Measurements from ENCODE around the gene USP6NL. TPM values are rescaled to one million over a fixed set of nuclear protein-coding genes. Genes with fewer than 3 reads are reported as not detected.

The USP6NL gene
- total and polyA plus RNA-seq, 2 of the 13 experiments (the other 11 are each of a cell fraction or from before 2014, with no cell fraction given): 10.5 to 22.9 TPM

- Histone ChIP-seq H3K4me2 (ENCODE audit: low read depth, low read length) (no peak overlapping the region), H3K36me3 (replicated peaks in 1 of 2; ENCODE audit: control insufficient read depth in 1 of 2, insufficient read depth in 2 of 2, low read length in 2 of 2) (no peaks in the 10 kb centered on the region), H3K4me1 (ENCODE audit: insufficient read depth, low read length) (peaks cover 17% of the 10 kb centered on the region), H2AFZ (ENCODE audit: low read length) (no peak overlapping the region), H3K9me3 (ENCODE audit: low read length) (no peaks in the 10 kb centered on the region), H4K20me1 (ENCODE audit: insufficient read depth, low read length) (no peaks in the 10 kb centered on the region), H3K79me2 (ENCODE audit: insufficient read depth, low read length) (no peaks in the 10 kb centered on the region), H3K27me3 (ENCODE audit: control insufficient read depth in 1 of 2, insufficient read depth in 2 of 2, low read length in 2 of 2) (no peaks in the 10 kb centered on the region), H3K9ac (ENCODE audit: insufficient read depth, low read depth, low read length) (no peak overlapping the region), H3K4me3 (replicated peaks in 1 of 3; ENCODE audit: insufficient read depth in 1 of 3, low read depth in 2 of 3, low read length in 3 of 3) (no peak overlapping the region), H3K27ac (ENCODE audit: extremely low read length, insufficient read depth, low read length) (no peak overlapping the region)
- BruUV-seq (replicated peaks): no TSS peak
- ATAC-seq: no peak
- in situ Hi-C loops (cut with HindIII; ENCODE audit: extremely low pct_ligation_motif_present, low pct_unique_long_range_greater_than_20kb) (no loop called here), intact Hi-C loops (cut with micrococcal nuclease; ENCODE audit: unreplicated experiment) (no loop called here)
- FAIRE-seq: no peak
- ChIA-PET POLR2A (no interaction called here), CTCF (ENCODE audit: low intra/inter-chr PET ratio, low total read pairs) (no interaction called here)
- 75% methylated on average over 2 of the region's 2 CpGs for WGBS (ENCODE audit: low lambda C conversion rate)
- DNase-seq (ENCODE audit: low spot score): no peak
- peak; percentile 58; the same call in 1 of the 2 replicates for TF ChIP-seq MAFF (IDR thresholded peaks at IDR 0.05; ENCODE audit: low read depth, low read length)
- TF ChIP-seq TERF1 (CRISPR knock-in tag; IDR thresholded peaks at IDR 0.05): no peak
- peak; percentile 48 to 72; a peak in 3 of 4 replicates for TF ChIP-seq MAFK (conservative IDR thresholded peaks at IDR 0.05 in 1 of 2, IDR thresholded peaks at IDR 0.05 in 1 of 2; ENCODE audit: low read length in 2 of 2)
These were observed 194.5 kb downstream of the USP6NL start for GRCh38 chr10:11416974-11417373.

- no peak overlapping the region for H3K4me3 ChIP-seq (replicated peaks in 1 of 3; ENCODE audit: insufficient read depth in 1 of 3, low read depth in 2 of 3, low read length in 3 of 3)
- POLR2A ChIA-PET: no interaction called here
- no peaks in the 10 kb centered on the region for H4K20me1 ChIP-seq (ENCODE audit: insufficient read depth, low read length)
- H2AFZ ChIP-seq (ENCODE audit: low read length): no peak overlapping the region
- TF ChIP-seq ARNT (IDR thresholded peaks at IDR 0.05) (no peak), NFYC (CRISPR knock-in tag; IDR thresholded peaks at IDR 0.05) (no peak), CC2D1A (CRISPR knock-in tag; IDR thresholded peaks at IDR 0.05) (no peak), ZNF20 (CRISPR knock-in tag; IDR thresholded peaks at IDR 0.05) (no peak), ZSCAN12 (CRISPR knock-in tag; IDR thresholded peaks at IDR 0.05) (no peak), HCFC1 (IDR thresholded peaks at IDR 0.05; ENCODE audit: low read depth, low read length) (no peak), ZBTB43 (CRISPR knock-in tag; conservative IDR thresholded peaks at IDR 0.05) (no peak)
- CTCF ChIA-PET (ENCODE audit: low intra/inter-chr PET ratio, low total read pairs): no interaction called here
- in situ Hi-C loops (cut with HindIII; ENCODE audit: extremely low pct_ligation_motif_present, low pct_unique_long_range_greater_than_20kb): no loop called here
- DNase-seq (ENCODE audit: low spot score): no peak
- H3K79me2 ChIP-seq (ENCODE audit: insufficient read depth, low read length): no peaks in the 10 kb centered on the region
- H3K36me3 ChIP-seq (replicated peaks in 1 of 2; ENCODE audit: control insufficient read depth in 1 of 2, insufficient read depth in 2 of 2, low read length in 2 of 2): no peaks in the 10 kb centered on the region
- H3K27me3 ChIP-seq (ENCODE audit: control insufficient read depth in 1 of 2, insufficient read depth in 2 of 2, low read length in 2 of 2): no peaks in the 10 kb centered on the region
- FAIRE-seq: no peak
- whole genome bisulfite sequencing (ENCODE audit: low lambda C conversion rate): 59% methylated on average over 5 of the region's 5 CpGs
- peaks cover 17% of the 10 kb centered on the region for H3K4me1 ChIP-seq (ENCODE audit: insufficient read depth, low read length)
- BruUV-seq (replicated peaks): no TSS peak
- H3K9ac ChIP-seq (ENCODE audit: insufficient read depth, low read depth, low read length): no peak overlapping the region
- H3K9me3 ChIP-seq (ENCODE audit: low read length): no peaks in the 10 kb centered on the region
- H3K4me2 ChIP-seq (ENCODE audit: low read depth, low read length): peak overlapping the region; percentile 19; the same call in 1 of the 2 replicates
- H3K27ac ChIP-seq (ENCODE audit: extremely low read length, insufficient read depth, low read length): no peak overlapping the region
- intact Hi-C loops (cut with micrococcal nuclease; ENCODE audit: unreplicated experiment): no loop called here
- no peak; the same call in 1 of the 3 replicates for ATAC-seq
These were observed 196.4 kb downstream of the USP6NL start for GRCh38 chr10:11415095-11415494.

Measured in HepG2 (cell line).